OCI-LY3 (cell line): Measurements from ENCODE around the gene KCNJ18.
"Not testable (repeated sequence)": the region's sequence is repeated elsewhere in the genome, so short reads cannot be mapped to it uniquely, and the experiment has no call there.

Source experiments
- CTCF ChIP-seq: fragments of 200-600, 300-600 bp; sonication (generic); IDR thresholded peaks from 2 replicates; pipeline ENCODE4 v1.5.1; 2014; ENCODE audit warnings: antibody characterized with exemption, low read length, low read depth
- EZH2phosphoT487 ChIP-seq: fragments of 200-600 bp; shearing (Covaris generic); IDR thresholded peaks from 2 replicates; pipeline ENCODE4 v1.6.1; 2018; ENCODE audit warnings: antibody characterized with exemption, mixed run types, low read depth

- not testable (repeated sequence) for TF ChIP-seq CTCF, EZH2phosphoT487
These were observed 10.2 kb downstream of the KCNJ18 start for GRCh38 chr17:21702521-21702920.
